Keratinocyte (primary cell): Measurements from ENCODE around the gene XYLB.

ENCODE experiments used
- EZH2 ChIP-seq: IDR thresholded peaks from one replicate; pipeline ENCODE4 v1.6.1; 2012; ENCODE audit warnings: inconsistent platforms, mild to moderate bottlenecking, low read length, moderate library complexity
- TF ChIP-seq, protein P1 (sequence below), 3 experiments: IDR thresholded peaks in 1 of 3; conservative IDR thresholded peaks in 1 of 3; optimal IDR thresholded peaks in 1 of 3; 2 replicates in 2 of 3; 3 replicates in 1 of 3; pipeline versions ENCODE3 to v1.5.1; 2011; ENCODE audit warnings: low read length in 3 of 3, mild to moderate bottlenecking in 3 of 3, moderate library complexity in 2 of 3, control low read depth in 1 of 3, inconsistent platforms in 1 of 3; ENCODE audit not compliant: insufficient read depth in 2 of 3; ENCODE audit errors: extremely low read depth in 1 of 3

DNA sequence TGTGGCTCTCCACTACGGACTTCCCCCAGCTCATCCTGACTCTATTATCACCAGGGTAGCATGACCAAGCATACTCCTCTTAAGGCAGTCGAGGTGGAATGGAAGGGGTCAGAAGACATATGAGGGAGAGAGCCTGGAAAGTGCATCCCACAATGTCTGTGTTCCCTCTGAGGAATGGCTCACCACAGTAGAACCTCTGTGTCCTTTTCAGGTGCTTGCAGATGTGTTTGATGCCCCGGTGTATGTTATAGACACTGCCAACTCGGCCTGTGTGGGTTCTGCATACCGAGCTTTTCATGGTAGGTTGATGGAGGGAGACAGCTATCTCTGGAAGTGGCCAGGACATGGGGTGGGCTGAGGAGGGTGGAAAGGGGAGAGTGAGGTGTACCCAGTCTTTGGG lies 50.3 kb downstream of the XYLB start:
- TF ChIP-seq, protein P1, sequence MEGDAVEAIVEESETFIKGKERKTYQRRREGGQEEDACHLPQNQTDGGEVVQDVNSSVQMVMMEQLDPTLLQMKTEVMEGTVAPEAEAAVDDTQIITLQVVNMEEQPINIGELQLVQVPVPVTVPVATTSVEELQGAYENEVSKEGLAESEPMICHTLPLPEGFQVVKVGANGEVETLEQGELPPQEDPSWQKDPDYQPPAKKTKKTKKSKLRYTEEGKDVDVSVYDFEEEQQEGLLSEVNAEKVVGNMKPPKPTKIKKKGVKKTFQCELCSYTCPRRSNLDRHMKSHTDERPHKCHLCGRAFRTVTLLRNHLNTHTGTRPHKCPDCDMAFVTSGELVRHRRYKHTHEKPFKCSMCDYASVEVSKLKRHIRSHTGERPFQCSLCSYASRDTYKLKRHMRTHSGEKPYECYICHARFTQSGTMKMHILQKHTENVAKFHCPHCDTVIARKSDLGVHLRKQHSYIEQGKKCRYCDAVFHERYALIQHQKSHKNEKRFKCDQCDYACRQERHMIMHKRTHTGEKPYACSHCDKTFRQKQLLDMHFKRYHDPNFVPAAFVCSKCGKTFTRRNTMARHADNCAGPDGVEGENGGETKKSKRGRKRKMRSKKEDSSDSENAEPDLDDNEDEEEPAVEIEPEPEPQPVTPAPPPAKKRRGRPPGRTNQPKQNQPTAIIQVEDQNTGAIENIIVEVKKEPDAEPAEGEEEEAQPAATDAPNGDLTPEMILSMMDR (optimal IDR thresholded peaks at IDR 0.05 in 1 of 3, IDR thresholded peaks at IDR 0.05 in 1 of 3, conservative IDR thresholded peaks at IDR 0.05 in 1 of 3; ENCODE audit: extremely low read depth in 1 of 3, insufficient read depth in 2 of 3, low read length in 3 of 3): no peak
- no peak for TF ChIP-seq EZH2
